SK-N-SH treated with all-trans-retinoic acid at 6 μM for 48 hours (cell line): ENCODE measurements around the gene KLK10.

ENCODE experiments used
- BACH2 ChIP-seq: fragments of 250-450 bp; sonication (Bioruptor Pico); IDR thresholded peaks from 2 replicates; pipeline ENCODE4 v1.9.0; 2021; ENCODE audit warnings: mild to moderate bottlenecking, borderline replicate concordance
- ESRRG ChIP-seq: fragments of 250-450 bp; sonication (Bioruptor Pico); IDR thresholded peaks from 2 replicates; pipeline ENCODE4 v1.6.1; 2021; ENCODE audit warnings: mild to moderate bottlenecking
- GLIS3 ChIP-seq: fragments of 250-450 bp; sonication (Bioruptor Pico); IDR thresholded peaks from 2 replicates; pipeline ENCODE4 v1.5.0; 2020; ENCODE audit warnings: mild to moderate bottlenecking, moderate library complexity
- PATZ1 ChIP-seq: fragments of 250-450 bp; sonication (Bioruptor Pico); IDR thresholded peaks from 2 replicates; pipeline ENCODE4 v1.8.0; 2020; ENCODE audit warnings: mild to moderate bottlenecking, moderate library complexity, borderline replicate concordance
- SNAI2 ChIP-seq: fragments of 250-450 bp; sonication (Bioruptor Pico); IDR thresholded peaks from 2 replicates; pipeline ENCODE4 v1.5.0; 2020; ENCODE audit warnings: mild to moderate bottlenecking, moderate library complexity
- ZFP3 ChIP-seq: fragments of 250-450 bp; sonication (Bioruptor Pico); IDR thresholded peaks from 2 replicates; pipeline ENCODE4 v1.5.0; 2020; ENCODE audit warnings: mild to moderate bottlenecking, moderate library complexity
- ZFP30 ChIP-seq: fragments of 450-650 bp; formaldehyde crosslinking; IDR thresholded peaks from 2 replicates; pipeline ENCODE4 v1.5.0; 2022; ENCODE audit warnings: mild to moderate bottlenecking, moderate library complexity
- TF ChIP-seq, protein P1 (sequence below): fragments of 250-450 bp; sonication (Bioruptor Pico); IDR thresholded peaks from 2 replicates; pipeline ENCODE4 v1.5.1; 2020; ENCODE audit warnings: low read depth, mild to moderate bottlenecking, moderate library complexity

- TF ChIP-seq, protein P1, sequence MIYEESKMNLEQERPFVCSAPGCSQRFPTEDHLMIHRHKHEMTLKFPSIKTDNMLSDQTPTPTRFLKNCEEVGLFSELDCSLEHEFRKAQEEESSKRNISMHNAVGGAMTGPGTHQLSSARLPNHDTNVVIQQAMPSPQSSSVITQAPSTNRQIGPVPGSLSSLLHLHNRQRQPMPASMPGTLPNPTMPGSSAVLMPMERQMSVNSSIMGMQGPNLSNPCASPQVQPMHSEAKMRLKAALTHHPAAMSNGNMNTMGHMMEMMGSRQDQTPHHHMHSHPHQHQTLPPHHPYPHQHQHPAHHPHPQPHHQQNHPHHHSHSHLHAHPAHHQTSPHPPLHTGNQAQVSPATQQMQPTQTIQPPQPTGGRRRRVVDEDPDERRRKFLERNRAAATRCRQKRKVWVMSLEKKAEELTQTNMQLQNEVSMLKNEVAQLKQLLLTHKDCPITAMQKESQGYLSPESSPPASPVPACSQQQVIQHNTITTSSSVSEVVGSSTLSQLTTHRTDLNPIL (CRISPR knock-in tag): no peak
- no peak for TF ChIP-seq BACH2
- TF ChIP-seq PATZ1 (CRISPR knock-in tag): no peak
- no peak for TF ChIP-seq ZFP3 (CRISPR knock-in tag)
- TF ChIP-seq ESRRG (CRISPR knock-in tag): no peak
- TF ChIP-seq ZFP30 (CRISPR knock-in tag): no peak
- TF ChIP-seq SNAI2 (CRISPR knock-in tag): no peak
- no peak for TF ChIP-seq GLIS3
Observed at GRCh38 chr19:51000426-51000825, 19.1 kb downstream of the KLK10 start.
